Liver (tissue), 9 donors: Measurements from ENCODE around the gene SAC3D1. TPM values are rescaled to one million over a fixed set of nuclear protein-coding genes. Genes with fewer than 3 reads are reported as not detected.

Experiments used
- DNase-seq: peaks from one replicate; pipeline ENCODE4 v3.0.0-alpha.2; 2017; ENCODE audit warnings: low spot score
- H3K27ac ChIP-seq, 2 donors: one replicate each; pipeline ENCODE4 v1.7.0; 2013; ENCODE audit warnings: inconsistent platforms in 2 of 2, low read length in 2 of 2, control low read depth in 1 of 2, low read depth in 1 of 2, mild to moderate bottlenecking in 1 of 2
- H3K27me3 ChIP-seq, 4 donors: one replicate each; pipeline versions ENCODE4 v1.6.1 to v1.7.0; 2013; ENCODE audit warnings: low read length in 3 of 4, inconsistent platforms in 1 of 4, mild to moderate bottlenecking in 1 of 4, moderate library complexity in 1 of 4; ENCODE audit not compliant: control insufficient read depth in 4 of 4, insufficient read depth in 4 of 4
- H3K36me3 ChIP-seq, 4 donors: one replicate each; pipeline versions ENCODE4 v1.6.1 to v1.7.0; 2013; ENCODE audit warnings: low read length in 3 of 4, mild to moderate bottlenecking in 3 of 4, low read depth in 1 of 4, moderate library complexity in 1 of 4; ENCODE audit not compliant: control insufficient read depth in 4 of 4, insufficient read depth in 3 of 4
- H3K4me1 ChIP-seq, 4 donors: one replicate each; pipeline versions ENCODE4 v1.6.1 to v1.7.0; 2013; ENCODE audit warnings: low read length in 3 of 4, mild to moderate bottlenecking in 3 of 4, moderate library complexity in 1 of 4; ENCODE audit not compliant: control insufficient read depth in 4 of 4, insufficient read depth in 4 of 4
- H3K4me3 ChIP-seq, 3 donors: one replicate each; pipeline versions ENCODE4 v1.6.1 to v1.7.0; 2013; ENCODE audit warnings: low read length in 3 of 3, control low read depth in 1 of 3, low read depth in 1 of 3, mild to moderate bottlenecking in 1 of 3
- H3K9ac ChIP-seq, 2 donors: one replicate each; pipeline ENCODE4 v1.7.0; 2013; ENCODE audit warnings: low read length in 2 of 2, mild to moderate bottlenecking in 2 of 2, moderate library complexity in 2 of 2, control low read depth in 1 of 2, low read depth in 1 of 2
- H3K9me3 ChIP-seq, 4 donors: one replicate each; pipeline versions ENCODE4 v1.6.1 to v1.7.0; 2013; ENCODE audit warnings: low read length in 3 of 4; ENCODE audit not compliant: control insufficient read depth in 4 of 4
- EGR1 ChIP-seq, 2 donors: IDR thresholded peaks; 2 replicates each; pipeline ENCODE4 v1.6.1; 2016 to 2018; ENCODE audit warnings: antibody characterized with exemption in 2 of 2, low read depth in 2 of 2
- FOXA2 ChIP-seq: IDR thresholded peaks from 2 replicates; pipeline ENCODE4 v1.6.1; 2016; ENCODE audit warnings: antibody characterized with exemption
- GABPA ChIP-seq, 2 donors: IDR thresholded peaks in 1 of 2; conservative IDR thresholded peaks in 1 of 2; 2 replicates each; pipeline ENCODE4 v1.6.1; 2016; ENCODE audit warnings: antibody characterized with exemption in 2 of 2, mild to moderate bottlenecking in 1 of 2, moderate library complexity in 1 of 2
- HNF4G ChIP-seq: IDR thresholded peaks from 2 replicates; pipeline ENCODE4 v1.6.1; 2016; ENCODE audit warnings: antibody characterized with exemption
- RAD21 ChIP-seq, 2 donors: IDR thresholded peaks; 2 replicates each; pipeline ENCODE4 v1.6.1; 2016; ENCODE audit warnings: antibody characterized with exemption in 2 of 2, mild to moderate bottlenecking in 2 of 2
- RXRA ChIP-seq, 2 donors: IDR thresholded peaks; 2 replicates each; pipeline ENCODE4 v1.6.1; 2017 to 2018; ENCODE audit warnings: antibody characterized with exemption in 2 of 2, mild to moderate bottlenecking in 1 of 2
- SP1 ChIP-seq: IDR thresholded peaks from 2 replicates; pipeline ENCODE4 v1.6.1; 2018; ENCODE audit warnings: antibody characterized with exemption, mild to moderate bottlenecking
- TAF1 ChIP-seq: conservative IDR thresholded peaks from 2 replicates; pipeline ENCODE4 v1.6.1; 2016; ENCODE audit warnings: antibody characterized with exemption, mild to moderate bottlenecking
- WGBS: extraction: QIAGEN DNeasy Blood & Tissue Kit; methylation state at CpG from one replicate; pipeline ENCODE4 v1.1.7; 2013; 5-methylcytosine and 5-hydroxymethylcytosine counted together
- polyA plus RNA-seq, 2 donors: library from polyadenylated mRNA; stranded (reverse) in 1 of 2; unstranded in 1 of 2; fragments of 200-250 nt in 1 of 2; fragments of >200 nt in 1 of 2; fragmentation: Nextera tagmentation in 1 of 2; extraction: Ambion mirVana in 1 of 2; gene quantifications; one replicate each; pipeline versions ENCODE4 v1.2.1 to v1.2.3, GENCODE V29; 2013 to 2015
- total RNA-seq, 2 donors: library from RNA; depleted of rRNA; stranded (reverse); fragments of >200 nt; gene quantifications; one replicate each; pipeline ENCODE4 v1.2.3, GENCODE V29; 2014
- TF ChIP-seq, protein P1 (sequence below): fragments of 150-350 bp; IDR thresholded peaks from 2 replicates; pipeline ENCODE4 v1.5.1; 2017; ENCODE audit warnings: improper control_type of control experiment, low read depth, low read length; ENCODE audit not compliant: missing input control
- TF ChIP-seq, protein P2 (sequence below): IDR thresholded peaks from 2 replicates; pipeline ENCODE4 v1.6.1; 2016; ENCODE audit warnings: antibody characterized with exemption
- TF ChIP-seq, protein P3 (sequence below): IDR thresholded peaks from 2 replicates; pipeline ENCODE4 v1.6.1; 2016; ENCODE audit warnings: antibody characterized with exemption
- TF ChIP-seq, protein P4 (sequence below): IDR thresholded peaks from 2 replicates; pipeline ENCODE4 v1.6.1; 2016; ENCODE audit warnings: antibody characterized with exemption, mild to moderate bottlenecking
- TF ChIP-seq, protein P5 (sequence below): IDR thresholded peaks from 2 replicates; pipeline ENCODE4 v1.6.1; 2016; ENCODE audit warnings: antibody characterized with exemption
- donor health status: healthy.
- donor health status: healthy.
- donor health status: healthy.
- donor health status: healthy.
- donor health status: healthy.

SAC3D1 gene
- total and polyA plus RNA-seq, 4 donors = 3.8 to 7.9 (median 6.8) TPM

DNA sequence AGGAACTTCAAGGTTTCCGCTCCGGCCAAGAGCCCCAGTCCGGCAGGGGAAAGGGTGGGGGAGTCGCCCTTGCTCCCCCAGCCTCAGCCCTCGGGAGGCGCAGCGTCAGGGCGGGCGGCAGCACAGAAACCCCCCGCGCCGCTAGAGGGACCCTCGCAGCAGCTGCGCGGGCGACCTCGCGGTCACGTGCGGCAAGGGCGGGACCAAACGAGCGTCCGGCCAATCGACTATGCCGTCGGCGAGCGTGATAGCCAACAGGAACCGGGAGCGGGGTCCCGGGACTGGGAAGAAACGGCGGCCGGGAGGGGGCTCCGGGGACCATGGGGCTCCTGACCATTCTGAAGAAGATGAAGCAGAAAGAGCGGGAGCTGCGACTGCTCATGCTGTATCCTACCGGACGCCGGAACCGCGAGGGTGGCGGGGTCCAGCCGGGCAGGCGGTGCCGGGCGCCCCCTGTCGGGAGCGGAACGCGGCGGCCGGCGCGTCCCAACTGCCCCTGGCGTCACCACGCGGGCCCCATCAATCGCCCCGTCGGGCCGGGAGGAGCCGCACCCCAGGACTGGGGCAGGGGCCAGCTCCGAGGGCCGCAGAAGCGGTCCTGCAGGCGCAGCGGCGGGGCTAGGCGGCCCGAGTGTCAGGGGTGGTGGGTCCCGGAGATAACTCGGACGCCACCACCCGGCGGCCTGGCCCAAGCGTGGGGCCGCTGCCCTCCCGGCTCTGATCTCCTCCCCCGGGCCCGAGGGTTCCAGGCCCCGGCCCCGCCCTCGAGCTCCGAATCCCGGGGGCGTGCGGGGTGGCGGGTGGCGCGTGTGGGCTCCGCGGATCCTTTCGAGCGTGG lies 26.9 kb upstream of the SAC3D1 start, which contains the start of gene ARL2:
Gene ARL2 (plus strand): TSS at position 273 of the 838 bp plus-strand sequence. CDS start 48 bp downstream, at position 321.
- peak within 1 kb of the TSS; percentile 80 to 94 (median 91) for H3K4me3 ChIP-seq
- under 1% methylated on average over 96 of the region's 96 CpGs for WGBS
- no peak for TF ChIP-seq GABPA (IDR thresholded peaks at IDR 0.05 in 1 of 2, conservative IDR thresholded peaks at IDR 0.05 in 1 of 2)
- TF ChIP-seq, protein P1, sequence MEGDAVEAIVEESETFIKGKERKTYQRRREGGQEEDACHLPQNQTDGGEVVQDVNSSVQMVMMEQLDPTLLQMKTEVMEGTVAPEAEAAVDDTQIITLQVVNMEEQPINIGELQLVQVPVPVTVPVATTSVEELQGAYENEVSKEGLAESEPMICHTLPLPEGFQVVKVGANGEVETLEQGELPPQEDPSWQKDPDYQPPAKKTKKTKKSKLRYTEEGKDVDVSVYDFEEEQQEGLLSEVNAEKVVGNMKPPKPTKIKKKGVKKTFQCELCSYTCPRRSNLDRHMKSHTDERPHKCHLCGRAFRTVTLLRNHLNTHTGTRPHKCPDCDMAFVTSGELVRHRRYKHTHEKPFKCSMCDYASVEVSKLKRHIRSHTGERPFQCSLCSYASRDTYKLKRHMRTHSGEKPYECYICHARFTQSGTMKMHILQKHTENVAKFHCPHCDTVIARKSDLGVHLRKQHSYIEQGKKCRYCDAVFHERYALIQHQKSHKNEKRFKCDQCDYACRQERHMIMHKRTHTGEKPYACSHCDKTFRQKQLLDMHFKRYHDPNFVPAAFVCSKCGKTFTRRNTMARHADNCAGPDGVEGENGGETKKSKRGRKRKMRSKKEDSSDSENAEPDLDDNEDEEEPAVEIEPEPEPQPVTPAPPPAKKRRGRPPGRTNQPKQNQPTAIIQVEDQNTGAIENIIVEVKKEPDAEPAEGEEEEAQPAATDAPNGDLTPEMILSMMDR = peak; percentile 75
- no peak for TF ChIP-seq EGR1 (IDR thresholded peaks at IDR 0.05; ENCODE audit: low read depth in 2 of 2)
- peak in 1 of 2 donors; percentile 30 for TF ChIP-seq RAD21 (IDR thresholded peaks at IDR 0.05)
- peak; percentile 17 for TF ChIP-seq SP1
- no peak for TF ChIP-seq HNF4G
- TF ChIP-seq RXRA (IDR thresholded peaks at IDR 0.05) = no peak
- H3K9me3 ChIP-seq = no peaks in the 10 kb centered on the region
- H3K36me3 ChIP-seq = peaks cover 2% of the 10 kb centered on the region in 4 donors
- no peaks in the 10 kb centered on the region for H3K27me3 ChIP-seq
- peak within 1 kb of the TSS; percentile 79 to 95 for H3K9ac ChIP-seq
- H3K4me1 ChIP-seq = peaks cover 0 to 16% (median 10%) of the 10 kb centered on the region in 4 donors
- H3K27ac ChIP-seq = peak within 1 kb of the TSS; percentile 97 to 99
- DNase-seq = peak; percentile 91

DNA sequence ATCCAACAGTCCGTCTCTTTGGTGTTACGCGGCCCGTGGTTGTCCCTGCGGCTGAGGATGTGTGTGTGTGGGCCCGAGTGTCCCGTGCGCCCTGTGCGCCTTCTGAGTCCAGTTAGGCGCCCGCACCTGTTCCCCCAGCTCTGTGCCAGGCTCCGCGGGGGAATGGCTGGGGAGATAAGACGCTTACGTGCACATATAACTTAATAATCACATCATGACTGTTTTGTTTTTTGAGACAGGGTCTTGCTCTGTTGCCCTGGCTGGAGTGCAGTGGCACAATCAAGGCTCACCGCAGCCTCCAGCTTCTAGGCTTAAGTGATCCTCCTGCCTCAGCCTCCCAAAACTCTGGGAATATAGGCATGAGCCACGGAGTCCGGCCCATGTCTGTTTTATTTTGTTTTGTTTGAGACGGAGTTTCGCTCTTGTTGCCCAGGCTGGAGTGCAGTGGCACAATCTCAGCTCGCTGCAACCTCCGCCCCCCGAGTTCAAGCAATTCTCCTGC lies 26.2 kb upstream of the SAC3D1 start:
- peak overlapping the region; percentile 37 to 44 for H3K9ac ChIP-seq
- no peaks in the 10 kb centered on the region for H3K9me3 ChIP-seq
- peaks cover 0 to 16% (median 10%) of the 10 kb centered on the region in 4 donors for H3K4me1 ChIP-seq
- DNase-seq = no peak
- H3K27ac ChIP-seq = peak overlapping the region; percentile 97 to 99
- 33% methylated on average over 23 of the region's 23 CpGs for WGBS
- H3K36me3 ChIP-seq = peaks cover 2% of the 10 kb centered on the region in 4 donors
- peak overlapping the region; percentile 80 to 94 (median 91) for H3K4me3 ChIP-seq
- no peaks in the 10 kb centered on the region for H3K27me3 ChIP-seq
- TF ChIP-seq, protein P2, sequence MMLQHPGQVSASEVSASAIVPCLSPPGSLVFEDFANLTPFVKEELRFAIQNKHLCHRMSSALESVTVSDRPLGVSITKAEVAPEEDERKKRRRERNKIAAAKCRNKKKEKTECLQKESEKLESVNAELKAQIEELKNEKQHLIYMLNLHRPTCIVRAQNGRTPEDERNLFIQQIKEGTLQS = no peak
- no peak for TF ChIP-seq SP1
- no peak for TF ChIP-seq HNF4G
- TF ChIP-seq, protein P1 = no peak

DNA sequence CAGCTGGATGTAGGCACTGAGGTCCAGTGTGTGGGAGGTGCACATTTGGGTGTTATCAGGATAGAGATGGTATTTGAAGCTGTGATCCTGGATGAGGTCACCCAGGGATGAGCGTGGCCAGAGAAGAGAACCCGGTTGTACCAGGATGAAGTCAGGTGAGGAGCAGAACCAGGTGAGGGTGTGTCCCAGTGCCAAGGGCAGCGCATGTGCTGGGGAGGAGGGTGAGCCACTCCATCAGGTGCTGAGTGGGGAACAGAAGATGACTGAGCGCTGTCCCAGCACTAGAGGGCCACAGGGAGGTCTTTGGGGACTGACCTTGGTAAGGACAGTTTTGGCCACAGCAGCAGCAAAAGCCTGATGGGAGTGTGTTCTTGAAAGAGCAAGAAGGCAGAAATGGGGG lies 24.3 kb upstream of the SAC3D1 start:
- H3K9me3 ChIP-seq = no peaks in the 10 kb centered on the region
- no peak overlapping the region for H3K27ac ChIP-seq
- H3K4me1 ChIP-seq = peaks cover 0 to 16% (median 10%) of the 10 kb centered on the region in 4 donors
- H3K36me3 ChIP-seq = peaks cover 2 to 5% (median 2%) of the 10 kb centered on the region in 4 donors
- H3K27me3 ChIP-seq = no peaks in the 10 kb centered on the region
- H3K4me3 ChIP-seq = no peak overlapping the region
- DNase-seq = no peak
- 90% methylated on average over 4 of the region's 4 CpGs for WGBS
- no peak overlapping the region for H3K9ac ChIP-seq
- TF ChIP-seq RAD21 (IDR thresholded peaks at IDR 0.05) (no peak), TAF1 (no peak), FOXA2 (no peak)
- TF ChIP-seq, protein P2 = no peak
- TF ChIP-seq, protein P3, sequence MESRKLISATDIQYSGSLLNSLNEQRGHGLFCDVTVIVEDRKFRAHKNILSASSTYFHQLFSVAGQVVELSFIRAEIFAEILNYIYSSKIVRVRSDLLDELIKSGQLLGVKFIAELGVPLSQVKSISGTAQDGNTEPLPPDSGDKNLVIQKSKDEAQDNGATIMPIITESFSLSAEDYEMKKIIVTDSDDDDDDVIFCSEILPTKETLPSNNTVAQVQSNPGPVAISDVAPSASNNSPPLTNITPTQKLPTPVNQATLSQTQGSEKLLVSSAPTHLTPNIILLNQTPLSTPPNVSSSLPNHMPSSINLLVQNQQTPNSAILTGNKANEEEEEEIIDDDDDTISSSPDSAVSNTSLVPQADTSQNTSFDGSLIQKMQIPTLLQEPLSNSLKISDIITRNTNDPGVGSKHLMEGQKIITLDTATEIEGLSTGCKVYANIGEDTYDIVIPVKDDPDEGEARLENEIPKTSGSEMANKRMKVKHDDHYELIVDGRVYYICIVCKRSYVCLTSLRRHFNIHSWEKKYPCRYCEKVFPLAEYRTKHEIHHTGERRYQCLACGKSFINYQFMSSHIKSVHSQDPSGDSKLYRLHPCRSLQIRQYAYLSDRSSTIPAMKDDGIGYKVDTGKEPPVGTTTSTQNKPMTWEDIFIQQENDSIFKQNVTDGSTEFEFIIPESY = no peak
- TF ChIP-seq, protein P4, sequence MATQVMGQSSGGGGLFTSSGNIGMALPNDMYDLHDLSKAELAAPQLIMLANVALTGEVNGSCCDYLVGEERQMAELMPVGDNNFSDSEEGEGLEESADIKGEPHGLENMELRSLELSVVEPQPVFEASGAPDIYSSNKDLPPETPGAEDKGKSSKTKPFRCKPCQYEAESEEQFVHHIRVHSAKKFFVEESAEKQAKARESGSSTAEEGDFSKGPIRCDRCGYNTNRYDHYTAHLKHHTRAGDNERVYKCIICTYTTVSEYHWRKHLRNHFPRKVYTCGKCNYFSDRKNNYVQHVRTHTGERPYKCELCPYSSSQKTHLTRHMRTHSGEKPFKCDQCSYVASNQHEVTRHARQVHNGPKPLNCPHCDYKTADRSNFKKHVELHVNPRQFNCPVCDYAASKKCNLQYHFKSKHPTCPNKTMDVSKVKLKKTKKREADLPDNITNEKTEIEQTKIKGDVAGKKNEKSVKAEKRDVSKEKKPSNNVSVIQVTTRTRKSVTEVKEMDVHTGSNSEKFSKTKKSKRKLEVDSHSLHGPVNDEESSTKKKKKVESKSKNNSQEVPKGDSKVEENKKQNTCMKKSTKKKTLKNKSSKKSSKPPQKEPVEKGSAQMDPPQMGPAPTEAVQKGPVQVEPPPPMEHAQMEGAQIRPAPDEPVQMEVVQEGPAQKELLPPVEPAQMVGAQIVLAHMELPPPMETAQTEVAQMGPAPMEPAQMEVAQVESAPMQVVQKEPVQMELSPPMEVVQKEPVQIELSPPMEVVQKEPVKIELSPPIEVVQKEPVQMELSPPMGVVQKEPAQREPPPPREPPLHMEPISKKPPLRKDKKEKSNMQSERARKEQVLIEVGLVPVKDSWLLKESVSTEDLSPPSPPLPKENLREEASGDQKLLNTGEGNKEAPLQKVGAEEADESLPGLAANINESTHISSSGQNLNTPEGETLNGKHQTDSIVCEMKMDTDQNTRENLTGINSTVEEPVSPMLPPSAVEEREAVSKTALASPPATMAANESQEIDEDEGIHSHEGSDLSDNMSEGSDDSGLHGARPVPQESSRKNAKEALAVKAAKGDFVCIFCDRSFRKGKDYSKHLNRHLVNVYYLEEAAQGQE = no peak
- TF ChIP-seq, protein P5, sequence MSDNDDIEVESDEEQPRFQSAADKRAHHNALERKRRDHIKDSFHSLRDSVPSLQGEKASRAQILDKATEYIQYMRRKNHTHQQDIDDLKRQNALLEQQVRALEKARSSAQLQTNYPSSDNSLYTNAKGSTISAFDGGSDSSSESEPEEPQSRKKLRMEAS = no peak
